ENCODE results near the gene KCNK16.

- no peak for TF ChIP-seq PATZ1 (CRISPR knock-in tag; IDR thresholded peaks at IDR 0.05; ENCODE audit: borderline replicate concordance)
- no peak for TF ChIP-seq CREB5 (CRISPR knock-in tag; IDR thresholded peaks at IDR 0.05; ENCODE audit: low read depth)
- no peak for TF ChIP-seq ARNTL (CRISPR knock-in tag; IDR thresholded peaks at IDR 0.05; ENCODE audit: borderline replicate concordance, low read depth)
Observed at GRCh38 chr6:39307462-39307861, 15.0 kb downstream of the KCNK16 start.

All from SK-N-SH treated with all-trans-retinoic acid at 6 μM for 48 hours (cell line).